ENCODE data around the gene DSCAM.

The DSCAM gene

DNA sequence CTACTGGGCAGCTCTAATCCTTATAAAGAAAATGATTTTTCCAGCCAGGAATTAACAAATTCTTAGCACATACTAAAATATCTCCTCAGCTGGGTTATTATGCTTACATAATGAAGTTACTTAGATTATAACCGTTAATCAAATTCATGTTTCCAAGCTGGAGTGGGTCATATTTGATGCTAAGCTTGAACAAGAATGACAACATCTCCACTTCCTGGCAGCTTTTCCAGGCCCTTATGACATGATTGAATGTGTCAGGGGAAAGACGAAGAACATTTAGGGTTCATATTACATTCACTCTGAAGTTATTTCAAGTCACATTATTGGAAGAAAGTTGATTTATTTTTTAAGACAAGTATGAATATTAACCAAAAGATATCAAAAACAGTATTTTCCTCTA lies 646.0 kb downstream of the DSCAM start:
- DNase-seq (ENCODE audit: low read depth), result no peak
- TF ChIP-seq, protein P1, sequence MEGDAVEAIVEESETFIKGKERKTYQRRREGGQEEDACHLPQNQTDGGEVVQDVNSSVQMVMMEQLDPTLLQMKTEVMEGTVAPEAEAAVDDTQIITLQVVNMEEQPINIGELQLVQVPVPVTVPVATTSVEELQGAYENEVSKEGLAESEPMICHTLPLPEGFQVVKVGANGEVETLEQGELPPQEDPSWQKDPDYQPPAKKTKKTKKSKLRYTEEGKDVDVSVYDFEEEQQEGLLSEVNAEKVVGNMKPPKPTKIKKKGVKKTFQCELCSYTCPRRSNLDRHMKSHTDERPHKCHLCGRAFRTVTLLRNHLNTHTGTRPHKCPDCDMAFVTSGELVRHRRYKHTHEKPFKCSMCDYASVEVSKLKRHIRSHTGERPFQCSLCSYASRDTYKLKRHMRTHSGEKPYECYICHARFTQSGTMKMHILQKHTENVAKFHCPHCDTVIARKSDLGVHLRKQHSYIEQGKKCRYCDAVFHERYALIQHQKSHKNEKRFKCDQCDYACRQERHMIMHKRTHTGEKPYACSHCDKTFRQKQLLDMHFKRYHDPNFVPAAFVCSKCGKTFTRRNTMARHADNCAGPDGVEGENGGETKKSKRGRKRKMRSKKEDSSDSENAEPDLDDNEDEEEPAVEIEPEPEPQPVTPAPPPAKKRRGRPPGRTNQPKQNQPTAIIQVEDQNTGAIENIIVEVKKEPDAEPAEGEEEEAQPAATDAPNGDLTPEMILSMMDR (conservative IDR thresholded peaks at IDR 0.05; ENCODE audit: low read length), result no peak
- no peak overlapping the region for H3K4me3 ChIP-seq (ENCODE audit: low read length)

DNA sequence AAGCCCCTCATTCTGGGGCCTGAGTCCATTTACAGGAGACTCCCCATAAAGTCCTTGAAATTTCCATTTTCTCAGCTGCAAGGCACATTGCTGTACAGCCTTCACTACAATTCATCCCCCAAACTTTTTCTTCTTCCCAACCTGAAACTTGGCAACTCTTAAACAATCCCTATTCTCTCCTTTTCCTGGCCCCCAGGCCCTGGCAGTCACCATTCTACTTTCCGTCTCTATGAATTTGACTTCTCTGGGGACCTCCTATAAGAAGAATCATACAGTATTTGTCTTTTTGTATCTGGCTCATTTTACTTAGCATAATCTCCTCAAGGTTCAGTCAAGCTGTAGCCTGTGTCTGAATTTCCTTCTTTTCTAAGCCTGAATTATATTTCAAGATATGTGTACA lies 646.8 kb downstream of the DSCAM start:
- no peak for DNase-seq (ENCODE audit: low read depth)
- TF ChIP-seq, protein P1 (conservative IDR thresholded peaks at IDR 0.05; ENCODE audit: low read length), result no peak

DNA sequence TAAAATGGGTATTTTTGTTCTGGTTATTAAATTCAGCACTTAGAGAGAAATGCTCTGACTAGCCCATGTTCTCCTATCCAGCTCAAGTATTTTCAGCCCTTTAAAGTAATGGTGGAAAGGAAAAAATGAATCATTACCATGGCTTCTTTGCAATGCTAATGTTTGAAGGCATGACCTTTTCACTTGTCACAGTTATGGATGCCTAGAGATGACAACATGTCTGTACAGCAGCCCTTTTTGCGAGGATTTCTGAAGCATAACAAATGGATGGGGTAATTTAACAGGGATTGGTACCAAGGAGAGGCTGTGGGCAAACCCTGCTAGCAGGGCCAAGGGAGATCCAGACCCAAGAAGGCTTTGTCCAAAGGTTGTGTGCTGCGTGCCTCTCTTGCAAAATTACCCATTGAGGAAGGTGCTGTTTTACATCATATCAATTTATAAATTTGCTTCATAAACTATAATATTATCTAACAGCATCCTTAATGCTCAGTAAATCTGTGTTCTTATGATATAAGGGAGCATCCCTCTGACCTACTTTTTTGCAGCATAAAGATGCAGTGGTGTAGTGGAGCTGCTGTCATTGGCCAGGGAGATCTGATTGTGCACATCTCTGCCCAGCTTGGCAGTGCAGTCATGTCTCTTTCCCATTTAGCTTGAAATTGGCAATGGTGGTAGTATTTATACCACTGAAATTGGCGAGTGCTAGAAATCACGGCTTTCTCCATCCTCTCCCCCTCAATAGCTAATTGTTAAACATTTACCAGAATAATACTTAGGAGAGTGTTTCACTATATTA lies 652.6 kb downstream of the DSCAM start:
- DNase-seq (ENCODE audit: low read depth), result no peak
- TF ChIP-seq, protein P1 (conservative IDR thresholded peaks at IDR 0.05; ENCODE audit: low read length), result no peak
- H3K4me3 ChIP-seq (ENCODE audit: low read length), result no peak overlapping the region

More for the DNA sequence above, 646.8 kb downstream of the DSCAM start:
- no peak overlapping the region for H3K4me3 ChIP-seq (ENCODE audit: low read length)

DNA sequence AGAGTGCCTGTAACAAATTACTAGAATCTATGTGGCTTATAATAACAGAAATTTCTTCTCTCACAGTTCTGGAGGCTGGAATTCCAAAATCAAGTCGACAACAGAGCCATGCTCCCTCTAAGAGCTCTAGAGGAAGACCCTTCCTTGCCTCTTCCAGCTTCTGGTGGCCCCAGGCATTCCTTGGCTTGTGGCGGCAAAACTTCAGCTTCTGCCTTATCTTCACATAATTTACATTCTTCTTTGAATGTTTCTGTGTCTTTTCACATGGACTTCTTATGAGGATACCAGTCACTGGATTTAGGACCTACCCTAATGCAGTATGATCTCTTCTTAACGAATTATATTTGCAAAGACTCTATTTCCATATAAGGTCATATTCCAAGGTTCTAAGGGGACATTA lies 655.3 kb downstream of the DSCAM start:
- no peak overlapping the region for H3K4me3 ChIP-seq (ENCODE audit: low read length)
- TF ChIP-seq, protein P1 (conservative IDR thresholded peaks at IDR 0.05; ENCODE audit: low read length), result no peak
- no peak for DNase-seq (ENCODE audit: low read depth)

DNA sequence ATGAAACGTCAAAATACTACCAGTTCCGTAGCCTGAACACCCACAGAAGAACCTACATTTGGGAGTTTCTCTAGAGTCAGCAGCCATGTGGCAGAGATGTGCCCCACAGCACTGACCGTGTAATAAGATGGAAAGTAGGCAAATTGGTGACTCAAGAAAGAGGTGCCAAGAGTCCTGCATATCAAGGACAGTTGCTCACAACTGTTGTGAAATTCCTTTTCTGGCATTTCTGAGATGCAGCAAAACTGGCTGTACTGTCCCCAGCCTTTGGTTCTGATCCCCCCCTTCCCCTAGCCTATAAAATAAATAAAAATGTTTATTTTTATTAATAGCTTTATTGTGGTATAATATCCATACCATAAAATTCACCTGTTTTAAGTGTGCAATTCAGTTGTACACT lies 655.8 kb downstream of the DSCAM start:
- H3K4me3 ChIP-seq (ENCODE audit: low read length), result no peak overlapping the region
- TF ChIP-seq, protein P1 (conservative IDR thresholded peaks at IDR 0.05; ENCODE audit: low read length), result no peak

DNA sequence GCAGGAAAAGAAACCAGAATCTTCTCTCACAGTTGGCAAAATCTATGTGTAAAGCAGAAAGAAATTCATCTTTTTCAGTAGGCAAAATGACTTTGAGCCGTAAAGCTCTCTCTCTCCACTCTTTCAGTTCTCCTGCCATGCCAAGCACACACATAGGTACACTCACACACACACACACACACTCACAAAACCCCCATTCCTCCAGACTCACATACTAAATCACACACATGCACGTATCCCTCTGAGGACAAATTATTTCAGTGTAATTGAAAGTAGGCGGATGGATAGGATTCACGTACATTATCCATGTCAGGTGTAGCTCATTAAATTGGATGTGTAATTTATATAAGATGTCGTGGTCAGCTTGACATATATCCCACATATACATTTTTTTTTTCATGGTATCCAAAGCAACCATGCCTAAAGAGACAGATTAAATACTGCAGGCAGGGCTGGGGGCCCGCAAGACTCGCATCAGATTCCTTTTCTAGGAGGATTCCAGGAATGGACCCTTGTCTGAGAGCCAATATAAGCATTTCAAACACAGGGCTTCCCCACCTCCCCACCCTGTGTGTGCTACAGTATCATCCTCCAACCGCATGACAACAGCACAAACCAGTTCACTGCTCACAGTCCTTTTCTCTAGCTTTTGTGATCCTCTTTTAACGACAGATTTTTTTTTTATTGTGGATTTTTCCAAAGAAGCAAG lies 658.9 kb downstream of the DSCAM start:
- no peak for DNase-seq (ENCODE audit: low read depth)
- TF ChIP-seq, protein P1 (conservative IDR thresholded peaks at IDR 0.05; ENCODE audit: low read length), result no peak
- H3K4me3 ChIP-seq (ENCODE audit: low read length), result no peak overlapping the region

More for the DNA sequence above, 655.8 kb downstream of the DSCAM start:
- no peak for DNase-seq (ENCODE audit: low read depth)

DNA sequence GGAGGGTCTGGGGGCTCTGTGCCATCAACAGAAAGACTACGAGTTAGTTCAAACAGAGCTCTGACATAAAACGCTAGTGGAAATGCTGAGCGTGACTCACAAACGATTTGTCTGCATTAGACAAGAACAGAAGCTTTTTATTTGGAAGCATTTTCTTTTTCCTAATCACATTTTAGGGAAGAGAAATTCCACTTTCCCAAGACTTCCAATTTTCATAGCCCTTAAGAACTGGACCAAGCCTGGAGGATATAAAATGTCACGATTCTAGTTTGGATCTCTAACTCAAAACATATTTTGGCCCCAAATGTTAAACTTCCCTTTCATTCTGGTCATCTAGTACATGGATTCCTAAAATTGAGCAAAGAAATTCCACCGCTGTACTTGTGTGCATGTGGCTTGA lies 659.7 kb downstream of the DSCAM start:
- no peak for DNase-seq (ENCODE audit: low read depth)
- TF ChIP-seq, protein P1 (conservative IDR thresholded peaks at IDR 0.05; ENCODE audit: low read length), result no peak

More for the DNA sequence above, 659.7 kb downstream of the DSCAM start:
- no peak overlapping the region for H3K4me3 ChIP-seq (ENCODE audit: low read length)

All from AG10803 (cell line).